SU-DHL-6 (cell line): ENCODE data around the gene SNX11.

Experiments used
- H2AFZ ChIP-seq: fragments of 200-600 bp; sonication (generic); 2 replicates; pipeline ENCODE4 v1.6.1; 2014; ENCODE audit warnings: low read depth, mild to moderate bottlenecking, moderate library complexity, mixed read lengths, antibody characterized with exemption, low read length; ENCODE audit not compliant: severe bottlenecking
- H3F3A ChIP-seq: fragments of 200-600 bp; shearing (Covaris generic); 2 replicates; pipeline ENCODE4 v1.6.0; 2016; ENCODE audit warnings: antibody characterized with exemption, mild to moderate bottlenecking; ENCODE audit not compliant: insufficient read depth
- H3K27ac ChIP-seq: fragments of 200-600 bp; sonication (generic); 2 replicates; pipeline ENCODE4 v1.5.1; 2016; ENCODE audit warnings: low read depth, mild to moderate bottlenecking, low read length, moderate library complexity, mixed read lengths
- H3K27me3 ChIP-seq: fragments of 200-600 bp; sonication (generic), shearing (Covaris generic); 2 replicates; pipeline ENCODE4 v1.6.0; 2014; ENCODE audit warnings: mild to moderate bottlenecking, low read length
- H3K36me3 ChIP-seq: fragments of 200-600 bp; sonication (generic); 2 replicates; pipeline ENCODE4 v1.6.1; 2014; ENCODE audit warnings: mild to moderate bottlenecking, low read length, mixed read lengths
- H3K4me2 ChIP-seq: fragments of 300-600, 200-600 bp; shearing (Covaris generic), sonication (generic); 2 replicates; pipeline ENCODE4 v1.6.0; 2014; ENCODE audit warnings: low read length, low read depth, mild to moderate bottlenecking; ENCODE audit not compliant: poor library complexity, severe bottlenecking
- H3K4me3 ChIP-seq: fragments of 200-600 bp; sonication (generic); 2 replicates; pipeline ENCODE4 v1.5.1; 2014; ENCODE audit warnings: antibody characterized with exemption, low read length, mild to moderate bottlenecking, mixed read lengths; ENCODE audit not compliant: insufficient read depth, poor library complexity, severe bottlenecking
- H3K79me2 ChIP-seq: fragments of 200-600 bp; sonication (generic); 2 replicates; pipeline ENCODE4 v1.6.1; 2014; ENCODE audit warnings: mild to moderate bottlenecking, low read length, moderate library complexity; ENCODE audit not compliant: insufficient read depth
- H3K9ac ChIP-seq: fragments of 200-600 bp; sonication (generic); 2 replicates; pipeline ENCODE4 v1.7.0; 2014; ENCODE audit warnings: mild to moderate bottlenecking, low read length
- H3K9me2 ChIP-seq: fragments of 200-600 bp; sonication (generic); replicated peaks from 2 replicates; pipeline ENCODE4 v1.6.1; 2014; ENCODE audit warnings: low read length; ENCODE audit not compliant: insufficient read depth
- H3K9me3 ChIP-seq: fragments of 200-600 bp; sonication (generic); 2 replicates; pipeline ENCODE4 v1.6.1; 2014; ENCODE audit warnings: low read length, mixed read lengths; ENCODE audit not compliant: insufficient read depth
- H4K20me1 ChIP-seq: fragments of 200-600 bp; sonication (generic); 2 replicates; pipeline ENCODE4 v1.6.1; 2014; ENCODE audit warnings: low read depth, mild to moderate bottlenecking, antibody characterized with exemption, low read length, moderate library complexity, mixed read lengths
- EZH2phosphoT487 ChIP-seq: fragments of 200-600 bp; sonication (generic), shearing (Covaris generic); conservative IDR thresholded peaks from 2 replicates; pipeline ENCODE4 v1.6.1; 2018; ENCODE audit warnings: mild to moderate bottlenecking, antibody characterized with exemption, low read length, moderate library complexity, mixed read lengths
- TF ChIP-seq, protein P1 (sequence below): fragments of 200-600 bp; sonication (generic); IDR thresholded peaks from one replicate; pipeline ENCODE4 v1.5.1; 2017; ENCODE audit warnings: antibody characterized with exemption, mild to moderate bottlenecking, low read length, moderate library complexity; ENCODE audit not compliant: insufficient read depth, poor library complexity, severe bottlenecking

Gene SNX11

DNA sequence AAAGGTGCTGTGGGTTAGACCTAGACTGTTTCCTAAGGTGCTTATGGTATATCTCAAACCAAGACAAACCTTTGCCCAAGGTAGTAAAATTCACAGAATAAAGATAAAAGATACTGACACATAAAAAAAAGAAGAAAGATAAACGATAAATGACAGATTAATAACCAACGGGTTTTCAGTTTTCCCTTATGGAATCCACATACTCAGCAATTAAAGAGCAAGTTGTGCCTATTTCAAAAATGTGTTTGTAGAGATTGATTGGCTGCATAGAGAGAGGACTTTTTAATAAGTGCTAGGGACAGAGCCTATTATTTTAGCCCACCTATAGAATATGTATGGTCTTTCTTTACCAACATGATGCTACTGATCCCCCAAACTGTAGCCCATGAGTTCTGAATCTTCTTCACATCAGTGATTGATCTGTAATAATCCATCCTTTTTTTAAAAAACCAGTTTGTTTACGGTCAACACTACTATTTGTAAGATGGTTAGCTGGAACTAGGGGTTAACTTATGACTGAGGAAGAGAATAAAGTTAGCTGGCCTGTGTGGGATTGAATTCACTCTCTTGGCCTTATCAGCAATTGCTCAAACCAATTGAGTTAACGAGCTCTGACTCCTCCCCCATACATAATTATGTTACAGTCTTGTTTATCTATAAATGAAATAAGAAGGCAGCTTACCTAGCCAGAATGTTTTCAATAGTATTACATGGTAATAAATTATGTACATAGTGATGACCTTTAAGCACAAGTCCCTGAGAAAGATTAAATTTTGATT lies 53.8 kb downstream of the SNX11 start:
- H3K4me2 ChIP-seq = no peak overlapping the region
- no peak overlapping the region for H3K9ac ChIP-seq
- H3K4me3 ChIP-seq = no peak overlapping the region
- H2AFZ ChIP-seq = no peak overlapping the region
- H3F3A ChIP-seq = no peaks in the 10 kb centered on the region
- H4K20me1 ChIP-seq = no peaks in the 10 kb centered on the region
- no peaks in the 10 kb centered on the region for H3K79me2 ChIP-seq
- H3K9me3 ChIP-seq = no peaks in the 10 kb centered on the region
- no peak overlapping the region for H3K27ac ChIP-seq
- no peaks in the 10 kb centered on the region for H3K36me3 ChIP-seq
- TF ChIP-seq, protein P1, sequence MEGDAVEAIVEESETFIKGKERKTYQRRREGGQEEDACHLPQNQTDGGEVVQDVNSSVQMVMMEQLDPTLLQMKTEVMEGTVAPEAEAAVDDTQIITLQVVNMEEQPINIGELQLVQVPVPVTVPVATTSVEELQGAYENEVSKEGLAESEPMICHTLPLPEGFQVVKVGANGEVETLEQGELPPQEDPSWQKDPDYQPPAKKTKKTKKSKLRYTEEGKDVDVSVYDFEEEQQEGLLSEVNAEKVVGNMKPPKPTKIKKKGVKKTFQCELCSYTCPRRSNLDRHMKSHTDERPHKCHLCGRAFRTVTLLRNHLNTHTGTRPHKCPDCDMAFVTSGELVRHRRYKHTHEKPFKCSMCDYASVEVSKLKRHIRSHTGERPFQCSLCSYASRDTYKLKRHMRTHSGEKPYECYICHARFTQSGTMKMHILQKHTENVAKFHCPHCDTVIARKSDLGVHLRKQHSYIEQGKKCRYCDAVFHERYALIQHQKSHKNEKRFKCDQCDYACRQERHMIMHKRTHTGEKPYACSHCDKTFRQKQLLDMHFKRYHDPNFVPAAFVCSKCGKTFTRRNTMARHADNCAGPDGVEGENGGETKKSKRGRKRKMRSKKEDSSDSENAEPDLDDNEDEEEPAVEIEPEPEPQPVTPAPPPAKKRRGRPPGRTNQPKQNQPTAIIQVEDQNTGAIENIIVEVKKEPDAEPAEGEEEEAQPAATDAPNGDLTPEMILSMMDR = no peak
- TF ChIP-seq EZH2phosphoT487 = no peak
- H3K27me3 ChIP-seq = no peaks in the 10 kb centered on the region
- H3K9me2 ChIP-seq = no peaks in the 10 kb centered on the region

DNA sequence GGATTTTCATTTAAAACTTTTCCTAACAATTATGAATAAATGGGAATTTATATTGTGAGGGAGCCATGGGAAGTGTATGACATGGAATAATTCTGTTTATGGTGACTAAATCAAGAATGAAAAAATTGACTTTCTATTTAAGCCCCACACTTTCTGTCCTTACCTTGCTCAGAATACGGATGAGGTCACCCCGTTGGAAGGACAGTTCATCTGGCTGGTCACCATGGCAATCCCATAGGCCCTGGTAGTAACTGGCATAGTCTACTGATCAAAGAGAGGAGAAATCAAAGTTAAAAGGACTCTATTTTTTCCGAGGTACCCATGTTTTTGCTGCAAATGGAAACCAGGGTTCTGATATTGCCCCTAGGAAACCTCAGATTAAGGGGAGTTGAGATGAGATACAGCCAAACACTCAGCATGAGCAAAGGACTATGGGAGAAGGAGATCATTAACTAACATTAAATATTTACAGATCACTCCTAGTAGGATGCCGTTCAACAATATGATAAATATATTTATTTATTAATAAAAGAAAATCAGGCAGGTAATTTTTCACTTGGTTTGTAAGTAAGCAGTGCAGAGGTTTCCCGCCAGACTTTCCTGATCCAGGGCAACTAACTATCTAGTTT lies 54.9 kb downstream of the SNX11 start:
- H3K9ac ChIP-seq = no peak overlapping the region
- no peak overlapping the region for H3K4me2 ChIP-seq
- H3K9me3 ChIP-seq = no peaks in the 10 kb centered on the region
- no peak overlapping the region for H3K4me3 ChIP-seq
- no peaks in the 10 kb centered on the region for H3K36me3 ChIP-seq
- no peaks in the 10 kb centered on the region for H3K27me3 ChIP-seq
- no peak overlapping the region for H2AFZ ChIP-seq
- no peaks in the 10 kb centered on the region for H3F3A ChIP-seq
- no peak for TF ChIP-seq EZH2phosphoT487
- TF ChIP-seq, protein P1 = no peak
- no peaks in the 10 kb centered on the region for H3K79me2 ChIP-seq
- no peaks in the 10 kb centered on the region for H3K9me2 ChIP-seq
- no peak overlapping the region for H3K27ac ChIP-seq
- no peaks in the 10 kb centered on the region for H4K20me1 ChIP-seq

DNA sequence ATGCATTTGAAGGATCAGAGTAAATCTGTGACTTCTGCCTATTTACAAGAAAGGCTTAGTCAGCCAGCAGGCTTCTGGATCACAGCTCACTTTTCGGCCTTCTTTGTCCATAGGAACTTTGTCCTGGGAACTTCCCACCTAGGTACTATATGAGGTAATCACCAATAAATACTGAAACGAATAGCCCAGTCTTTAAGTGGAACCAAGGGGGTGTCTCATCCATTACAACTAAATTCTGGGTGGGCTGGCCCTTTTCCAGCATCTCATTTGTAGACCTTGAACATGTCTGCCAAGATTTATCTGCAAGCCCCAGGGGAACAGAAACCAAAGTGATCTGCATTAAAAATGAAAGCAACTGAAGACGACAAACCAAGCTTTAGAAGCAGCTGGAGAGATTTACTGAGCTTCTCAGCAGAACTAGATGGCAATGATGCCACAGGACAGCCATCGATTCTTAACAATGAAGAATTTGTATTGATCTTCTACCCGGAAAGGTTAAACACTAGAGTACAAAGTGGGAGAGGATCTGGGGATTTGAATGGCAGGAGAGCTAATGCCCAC lies 55.5 kb downstream of the SNX11 start:
- H3K27ac ChIP-seq = no peak overlapping the region
- H3K36me3 ChIP-seq = no peaks in the 10 kb centered on the region
- no peaks in the 10 kb centered on the region for H3K79me2 ChIP-seq
- H3F3A ChIP-seq = no peaks in the 10 kb centered on the region
- no peaks in the 10 kb centered on the region for H3K9me3 ChIP-seq
- no peaks in the 10 kb centered on the region for H4K20me1 ChIP-seq
- no peak overlapping the region for H3K9ac ChIP-seq
- no peak overlapping the region for H3K4me2 ChIP-seq
- TF ChIP-seq, protein P1 = no peak
- TF ChIP-seq EZH2phosphoT487 = no peak
- H3K9me2 ChIP-seq = no peaks in the 10 kb centered on the region
- H3K4me3 ChIP-seq = no peak overlapping the region
- H2AFZ ChIP-seq = no peak overlapping the region
- no peaks in the 10 kb centered on the region for H3K27me3 ChIP-seq
